ENCODE results near the gene CACFD1.

Gene CACFD1

DNA sequence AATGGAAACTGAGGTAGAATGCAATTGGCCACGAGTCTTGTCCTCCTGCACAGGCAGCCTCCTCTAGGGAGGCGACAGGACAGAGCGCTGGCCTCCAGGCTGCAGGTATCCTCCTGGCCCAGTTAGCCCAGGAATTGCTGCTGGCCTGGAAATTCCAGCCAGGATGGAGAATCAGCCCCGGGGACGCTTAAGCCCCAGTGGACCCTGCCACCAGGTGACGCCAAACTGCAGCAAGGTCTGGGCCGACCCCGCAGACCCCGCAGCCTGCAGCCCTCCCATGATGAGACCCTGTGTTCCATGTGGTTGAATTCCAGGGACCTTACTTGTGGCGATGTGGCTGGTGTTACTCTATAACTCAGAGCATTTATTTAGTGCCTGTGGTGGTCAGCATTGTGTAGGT lies 7.3 kb downstream of the CACFD1 start:
- DNase-seq, result no peak

- no peak for DNase-seq
Observed at GRCh38 chr9:133468374-133468773, 8.6 kb downstream of the CACFD1 start.

DNA sequence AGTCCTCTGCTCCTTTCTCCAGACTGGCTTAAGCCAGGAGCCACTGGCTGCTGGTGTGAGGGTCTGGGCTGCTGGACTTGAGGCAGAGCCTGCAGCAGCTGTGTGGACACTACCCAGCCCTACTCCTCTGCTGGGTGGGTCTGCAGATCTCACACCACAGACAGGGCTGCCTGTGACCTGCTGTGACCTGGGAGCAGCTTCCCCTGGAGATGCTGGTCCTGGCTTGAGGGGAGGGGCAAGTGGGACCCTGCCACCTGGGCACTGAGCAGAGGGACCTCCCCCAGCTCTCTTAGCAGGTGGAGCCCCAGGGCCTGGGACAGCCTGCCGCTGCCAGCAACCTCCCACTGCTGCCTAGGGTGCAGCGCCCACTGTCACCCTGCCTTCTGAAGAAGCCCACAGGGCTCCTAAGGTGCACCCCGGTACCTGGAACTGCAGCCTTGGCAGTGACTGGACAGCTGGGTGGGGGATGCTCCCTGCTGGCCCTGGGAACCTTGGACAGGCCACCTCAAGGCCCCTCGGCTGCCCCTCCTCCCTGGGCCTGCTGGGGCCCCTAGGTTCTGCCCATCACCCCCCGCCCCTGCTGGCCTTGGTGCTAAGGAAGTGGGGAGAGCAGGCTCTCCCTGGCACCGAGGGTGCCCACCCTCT lies 9.1 kb downstream of the CACFD1 start:
- DNase-seq, result no peak

DNA sequence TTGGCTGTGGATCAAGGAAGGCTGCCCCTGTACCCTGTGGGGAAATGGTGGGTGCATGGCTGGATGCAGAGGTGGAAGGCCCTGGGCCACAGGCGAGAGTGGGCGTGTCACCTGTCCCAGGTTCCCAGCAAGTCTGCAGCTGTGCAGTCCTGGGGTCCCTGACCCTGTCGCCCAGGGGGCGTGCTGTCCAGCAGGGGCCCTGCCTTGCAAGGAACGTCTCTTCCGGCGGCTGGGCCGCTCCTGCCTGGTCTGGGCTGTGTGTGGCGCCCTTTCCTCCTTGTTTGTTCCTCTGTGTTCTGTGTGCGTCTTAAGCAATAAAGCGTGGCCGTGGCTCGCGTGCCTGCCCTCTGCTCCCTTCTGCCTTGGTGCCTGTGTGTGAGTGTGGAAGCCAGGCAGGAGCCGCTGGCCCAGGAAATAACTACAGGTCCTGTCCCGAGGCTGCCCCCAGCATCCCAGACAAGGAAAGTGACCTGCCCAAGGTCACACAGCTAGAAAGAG lies 10.7 kb downstream of the CACFD1 start:
- no peak for DNase-seq

DNA sequence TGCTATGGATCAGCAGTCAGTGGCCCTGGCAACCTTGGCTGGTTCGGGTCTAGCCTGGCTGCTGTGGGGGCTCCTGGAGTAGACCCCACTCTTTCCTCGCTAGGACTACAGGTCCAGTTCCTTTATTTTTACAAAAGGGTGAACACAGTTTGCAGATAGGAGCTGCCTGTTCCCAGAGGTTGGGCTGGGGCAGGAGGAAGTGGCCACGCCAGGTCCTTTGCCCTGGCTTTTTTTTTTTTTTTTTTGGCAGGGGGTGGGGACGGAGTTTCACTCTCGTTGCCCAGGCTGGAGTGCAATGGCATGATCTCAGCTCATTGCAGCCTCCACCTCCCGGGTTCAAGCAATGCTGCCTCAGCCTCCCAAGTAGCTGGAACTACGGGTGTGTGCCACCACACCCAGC lies 11.2 kb downstream of the CACFD1 start:
- no peak for DNase-seq

DNA sequence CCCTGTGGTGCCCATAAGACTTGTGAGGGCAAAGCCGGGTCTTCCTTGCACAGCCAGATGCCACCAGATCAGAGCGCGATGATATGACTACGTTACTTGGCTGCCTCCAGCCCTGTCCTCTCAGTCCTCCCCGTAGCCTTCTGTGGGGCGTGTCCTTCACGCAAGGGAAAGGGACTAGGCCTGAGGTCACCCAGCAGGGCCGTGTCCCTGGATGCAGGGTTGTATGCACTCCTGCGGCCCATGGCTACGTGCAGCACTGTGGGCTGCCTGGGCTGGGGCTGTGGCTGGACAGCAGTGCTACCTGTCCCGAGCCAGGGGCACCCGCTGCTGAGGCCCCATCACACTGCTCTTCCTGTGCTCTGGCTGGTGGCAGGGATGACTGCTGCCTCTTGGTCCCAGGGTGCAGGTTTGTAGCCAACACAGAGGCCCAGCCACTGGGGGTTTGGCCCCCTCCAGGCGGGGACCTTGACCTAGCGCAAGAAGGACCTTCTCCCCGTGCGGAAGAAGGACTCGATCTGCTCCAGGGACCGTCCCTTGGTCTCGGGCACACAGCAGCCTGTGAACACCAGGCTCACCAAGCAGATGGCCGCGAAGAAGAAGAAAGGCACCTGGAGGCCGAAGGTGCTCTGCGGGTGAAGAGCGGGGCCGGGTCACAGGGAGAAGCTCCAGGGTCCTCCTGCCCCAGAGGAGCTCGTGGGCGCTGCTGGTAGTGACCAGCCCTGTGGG lies 11.9 kb downstream of the CACFD1 start:
- DNase-seq, result no peak

DNA sequence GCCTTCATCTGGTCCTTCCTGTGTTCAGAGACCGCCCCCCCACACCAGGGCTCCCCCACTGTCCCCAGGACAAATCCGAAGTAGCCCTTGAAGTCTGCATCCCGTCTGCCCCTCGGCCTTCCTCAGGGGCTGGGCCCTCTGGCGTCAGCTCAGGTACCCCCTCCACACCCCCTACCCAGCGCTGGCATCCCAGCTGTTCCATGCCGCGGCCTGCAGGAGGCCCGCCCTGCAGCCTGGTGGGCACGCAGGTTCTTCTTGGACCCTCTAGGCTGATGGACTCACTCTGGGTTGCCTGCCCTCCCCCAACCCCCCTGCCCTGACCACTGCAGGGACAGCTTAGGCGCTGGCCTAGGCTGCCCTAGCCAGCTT lies 12.5 kb downstream of the CACFD1 start:
- no peak for DNase-seq

DNA sequence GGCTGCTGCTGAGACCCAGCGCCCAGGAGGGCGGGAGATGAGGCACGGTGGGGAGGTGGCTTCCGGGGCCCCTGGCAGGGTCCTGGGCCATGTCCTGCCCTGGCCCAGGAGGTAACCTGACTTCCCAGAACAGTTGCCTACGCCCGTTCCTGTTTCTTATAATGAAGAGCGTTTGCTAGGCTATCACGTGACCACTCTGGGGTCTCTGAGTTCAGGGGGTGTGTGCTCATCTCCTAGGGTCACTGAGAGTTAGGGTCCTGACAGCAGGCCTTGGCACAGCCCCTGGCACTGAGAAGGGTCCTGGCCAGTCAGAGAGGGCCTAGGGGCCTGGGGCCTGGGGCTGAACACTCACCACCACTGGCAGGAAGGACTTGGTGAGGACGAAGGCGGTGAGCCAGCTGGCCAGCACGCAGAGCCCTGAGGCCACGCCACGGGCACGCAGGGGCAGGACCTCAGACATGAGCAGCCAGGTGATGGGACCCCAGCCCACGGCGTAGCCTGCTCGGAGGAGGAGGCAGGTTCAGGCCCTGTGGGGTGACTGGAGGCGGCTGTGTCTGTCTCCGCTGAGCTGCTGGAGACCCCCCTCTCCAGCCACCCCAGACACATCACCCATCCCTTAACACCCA lies 13.1 kb downstream of the CACFD1 start:
- DNase-seq, result no peak

GRCh38 chr9:133473743-133474142 lies 14.0 kb downstream of the CACFD1 start:
- no peak for DNase-seq

GRCh38 chr9:133474215-133474614 lies 14.4 kb downstream of the CACFD1 start:
- no peak for DNase-seq

DNA sequence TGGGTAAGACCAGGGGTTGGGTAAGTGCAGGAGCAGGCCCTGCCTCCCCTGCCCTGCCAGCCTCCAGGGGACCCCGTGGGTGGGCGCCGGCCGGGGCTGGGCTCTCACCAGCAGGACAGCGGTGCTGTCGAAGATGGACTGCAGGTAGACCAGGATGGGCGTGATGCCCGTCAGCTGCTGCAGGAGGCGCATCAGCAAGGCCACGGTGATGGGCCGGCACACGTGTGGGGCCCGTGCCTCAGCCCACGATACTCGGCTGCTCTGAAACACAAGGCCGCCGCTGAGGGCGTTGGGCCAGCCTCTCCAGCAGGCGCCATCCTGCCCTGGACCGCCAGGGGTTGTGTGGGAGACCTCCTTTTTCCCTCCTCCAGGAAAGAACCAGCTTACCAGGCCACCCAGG lies 15.1 kb downstream of the CACFD1 start:
- no peak for DNase-seq

DNA sequence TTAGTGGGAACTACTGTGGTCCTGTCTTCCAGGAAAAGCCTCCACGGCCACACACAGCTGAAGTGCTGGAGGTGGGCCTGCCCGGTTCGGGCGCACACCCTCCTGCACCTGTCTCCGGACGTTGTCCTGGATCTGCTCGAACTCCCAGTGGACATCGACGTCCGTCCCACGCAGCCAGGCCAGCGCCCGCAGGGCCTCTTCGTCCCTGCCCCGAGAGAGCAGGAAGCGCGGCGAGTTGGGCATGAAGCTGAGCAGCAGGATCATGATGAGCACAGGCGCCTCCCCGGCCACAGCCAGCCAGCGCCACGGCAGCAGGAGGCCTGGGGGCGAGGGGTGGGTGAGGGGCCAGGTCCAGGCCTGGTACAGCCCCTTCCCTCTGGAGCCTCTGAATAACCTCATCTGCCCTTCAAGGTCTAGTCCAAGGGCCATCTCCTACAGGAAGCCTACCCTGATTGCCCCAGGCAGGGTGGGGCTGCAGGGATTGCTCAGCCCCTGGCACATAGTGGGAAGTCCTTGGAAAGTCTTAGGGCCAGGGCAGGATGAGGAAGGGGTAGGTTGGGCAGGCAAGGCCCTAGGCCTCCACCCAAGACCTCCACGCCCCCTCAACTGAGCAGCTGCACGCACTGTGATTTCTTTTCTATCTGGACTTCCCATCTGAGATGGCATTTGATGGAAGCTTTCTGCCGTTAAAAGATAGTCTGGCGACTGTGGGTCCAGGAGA lies 15.7 kb downstream of the CACFD1 start:
- DNase-seq, result no peak

DNA sequence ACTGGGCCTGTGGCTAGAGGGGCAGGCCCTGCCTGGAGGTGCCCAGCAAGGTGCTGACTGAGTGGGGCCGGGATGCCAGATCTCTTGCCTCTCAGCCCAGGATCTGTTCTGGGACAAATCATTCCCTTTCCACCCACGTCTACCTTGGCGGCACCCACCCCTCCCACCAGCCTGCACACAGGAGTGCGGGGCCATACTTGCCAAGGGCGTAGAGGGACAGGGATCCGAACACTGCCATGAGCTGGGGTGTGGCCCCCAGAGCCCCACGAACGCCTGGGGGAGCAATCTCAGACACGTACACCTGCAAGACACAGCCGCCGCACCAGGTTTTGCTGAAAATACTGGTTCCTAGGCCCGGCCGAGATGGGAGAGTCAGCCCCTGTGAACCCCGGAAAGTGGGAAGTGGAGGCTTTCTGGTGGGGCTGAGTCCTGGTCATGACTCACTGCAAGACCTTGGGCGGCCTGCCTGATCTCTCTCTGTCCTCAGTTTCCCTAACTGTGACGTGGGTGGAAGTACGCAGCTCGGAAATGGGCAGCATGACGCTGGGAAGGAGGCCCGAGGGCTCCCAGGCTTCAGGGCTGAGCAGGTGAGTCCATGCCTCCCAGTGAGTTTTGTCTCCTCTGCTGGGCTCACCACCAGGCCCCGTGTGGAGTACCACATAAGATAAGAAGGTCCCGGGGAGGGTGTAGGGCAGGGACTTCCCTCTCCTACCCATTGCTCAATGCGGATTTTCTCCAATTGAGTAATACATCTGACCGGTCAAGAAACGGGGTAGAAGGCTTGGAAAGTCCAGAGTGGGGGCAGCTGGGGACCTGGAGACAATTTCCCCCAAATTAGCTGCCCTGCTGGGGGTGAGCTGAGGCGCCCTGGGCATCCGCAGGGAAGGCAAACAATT lies 16.5 kb downstream of the CACFD1 start:
- DNase-seq, result no peak

DNA sequence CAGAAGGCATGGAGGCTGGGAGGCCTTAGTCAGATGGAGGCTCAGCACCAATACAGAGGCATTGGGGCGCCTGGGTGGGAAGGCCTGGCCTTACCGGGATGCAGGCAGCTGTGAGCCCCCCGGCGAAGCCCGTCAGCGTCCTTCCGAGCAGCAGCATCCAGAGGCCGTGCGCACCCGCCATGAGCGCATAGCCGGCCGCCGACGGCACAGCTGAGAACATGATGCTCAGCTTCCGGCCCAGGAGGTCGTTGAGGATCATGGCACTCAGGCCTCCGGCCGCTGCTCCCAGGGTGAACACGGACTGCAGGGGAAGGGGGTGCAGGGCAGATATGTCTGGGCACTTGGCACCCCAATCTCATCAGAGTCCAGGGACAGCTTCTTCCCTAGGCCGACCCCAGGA lies 17.2 kb downstream of the CACFD1 start:
- no peak for DNase-seq

DNA sequence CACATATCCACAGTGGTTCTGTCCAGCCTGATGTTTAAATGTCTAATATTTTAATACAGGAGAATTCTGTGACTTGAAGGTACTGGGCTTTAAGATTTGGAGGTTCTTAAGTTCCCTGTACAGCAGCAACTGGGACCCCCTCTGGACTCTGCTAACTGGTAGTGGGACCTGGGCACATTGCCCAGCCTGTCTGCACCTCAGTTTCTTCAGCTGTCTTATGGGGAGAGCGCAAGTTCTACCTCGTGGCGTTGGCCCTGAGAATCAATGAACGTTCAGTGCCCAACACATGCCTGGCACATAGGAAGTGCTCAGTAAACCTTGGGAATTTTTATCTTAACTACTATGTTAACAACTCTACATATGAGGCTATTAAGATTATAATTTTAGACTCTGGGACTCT lies 17.7 kb downstream of the CACFD1 start:
- no peak for DNase-seq

GRCh38 chr9:133477992-133478850 lies 18.4 kb downstream of the CACFD1 start:
- peak in 1 of 2 experiments; percentile 32 for DNase-seq

- peak; percentile 34 to 86 for DNase-seq
Observed at GRCh38 chr9:133478851-133479711, 19.3 kb downstream of the CACFD1 start, which contains the start of gene SLC2A6. SLC2A6 (minus strand) TSS chr9:133479099; CDS start chr9:133479059, 40 bp downstream.

DNA sequence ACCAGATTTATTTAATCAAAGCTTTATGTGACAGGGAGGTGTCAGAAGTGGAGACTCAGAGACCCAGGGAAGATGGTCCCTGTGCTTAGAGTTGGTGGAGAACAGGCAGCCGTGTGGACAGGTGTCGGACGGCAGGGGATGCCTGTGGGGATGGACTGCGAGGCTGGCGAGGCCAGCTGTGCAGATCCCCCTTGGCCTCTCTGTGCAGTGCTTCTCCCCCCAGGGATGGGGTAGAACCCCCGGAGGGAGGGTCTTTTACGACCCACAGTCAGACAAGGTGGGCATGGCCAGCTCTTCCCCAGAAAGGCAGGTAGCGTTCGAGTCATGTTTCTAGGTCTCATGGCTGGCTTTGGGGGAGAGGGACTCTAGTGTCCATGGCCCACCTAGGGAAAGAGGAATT lies 23.8 kb downstream of the CACFD1 start:
- DNase-seq, result no peak

- DNase-seq, result no peak
Observed at GRCh38 chr9:133484671-133485437, 25.1 kb downstream of the CACFD1 start.

Data from NCI-H526 (cell line).